NCI-H1436 (cell line): ENCODE data around the gene STMP1.

Experiments
- DNase-seq: peaks from one replicate; lab custom pipeline; 2025; lab: John Stamatoyannopoulos, UW

STMP1 gene

GRCh38 chr7:135697276-135698049, 35.1 kb downstream of the STMP1 start:
- DNase-seq, result no peak

DNA sequence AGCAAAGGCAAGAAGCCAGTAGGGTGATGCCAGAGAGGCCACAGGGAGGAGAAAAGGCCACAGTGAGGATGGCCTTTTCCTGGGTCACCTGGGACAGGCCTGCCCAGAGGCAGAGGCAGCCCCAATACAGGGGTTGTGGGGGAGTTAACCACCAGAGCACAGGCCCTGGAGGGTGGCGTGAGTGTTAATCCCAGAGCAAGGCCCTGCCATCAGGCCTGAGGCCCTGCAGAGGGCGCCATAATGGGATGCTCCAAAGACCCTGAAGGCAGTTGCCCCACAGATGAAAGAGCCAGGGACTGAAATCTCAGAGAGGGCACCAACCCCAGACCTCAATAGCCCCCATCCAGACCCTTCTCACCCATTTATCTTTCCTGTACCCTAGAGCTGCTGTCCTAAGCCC, 41.8 kb downstream of the STMP1 start:
- DNase-seq, result no peak

- DNase-seq, result no peak
Observed at GRCh38 chr7:135704698-135705097, 42.4 kb downstream of the STMP1 start.

- no peak for DNase-seq
Observed at GRCh38 chr7:135706038-135706742, 43.9 kb downstream of the STMP1 start.

- DNase-seq, result no peak
Observed at GRCh38 chr7:135706858-135707569, 44.7 kb downstream of the STMP1 start.

GRCh38 chr7:135707570-135707966, 45.3 kb downstream of the STMP1 start:
- no peak for DNase-seq

GRCh38 chr7:135708041-135708440, 45.7 kb downstream of the STMP1 start:
- no peak for DNase-seq

DNA sequence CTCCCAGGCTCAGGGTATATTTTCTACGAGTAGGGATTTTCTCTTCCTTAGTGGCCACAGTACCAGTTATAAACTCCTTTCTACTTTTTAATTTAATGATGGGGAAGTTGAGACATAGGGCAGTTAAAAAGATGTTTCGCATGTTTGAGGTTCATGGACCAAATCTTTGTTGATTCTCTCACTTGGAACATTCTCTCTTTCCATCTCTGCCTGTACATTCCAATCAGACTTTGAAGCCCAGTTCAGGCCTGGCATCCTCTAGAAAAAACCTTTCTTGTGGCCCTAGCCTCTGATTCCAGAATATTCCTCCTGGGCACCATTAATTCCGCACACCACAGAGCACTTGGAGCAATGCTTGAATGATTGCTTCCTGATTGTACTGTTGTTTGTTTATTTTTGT, 47.2 kb downstream of the STMP1 start:
- no peak for DNase-seq

GRCh38 chr7:135710417-135711138, 48.3 kb downstream of the STMP1 start:
- DNase-seq, result no peak

GRCh38 chr7:135711139-135711469, 48.8 kb downstream of the STMP1 start:
- DNase-seq, result no peak

- DNase-seq, result no peak
Observed at GRCh38 chr7:135712182-135712782, 50.0 kb downstream of the STMP1 start.

DNA sequence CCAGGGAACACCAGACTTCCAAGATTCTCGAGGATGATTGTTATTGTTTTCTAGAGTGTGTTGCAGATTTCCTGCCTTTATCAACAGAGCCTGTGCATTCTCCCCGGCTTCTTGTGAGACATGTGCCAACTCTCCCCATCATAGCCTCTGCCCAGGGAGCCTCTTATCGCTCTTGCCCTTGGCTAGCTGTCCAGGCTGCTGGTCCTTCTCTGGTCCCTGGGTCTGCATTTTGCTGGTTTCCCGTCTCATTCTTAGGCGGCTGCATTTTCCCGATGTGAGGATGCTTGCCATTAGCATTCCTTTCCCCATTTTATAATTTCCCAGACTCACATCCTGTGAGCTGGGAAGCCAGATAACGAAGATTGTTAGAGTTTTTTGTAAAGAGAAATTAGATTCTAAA, 50.5 kb downstream of the STMP1 start:
- DNase-seq, result no peak

DNA sequence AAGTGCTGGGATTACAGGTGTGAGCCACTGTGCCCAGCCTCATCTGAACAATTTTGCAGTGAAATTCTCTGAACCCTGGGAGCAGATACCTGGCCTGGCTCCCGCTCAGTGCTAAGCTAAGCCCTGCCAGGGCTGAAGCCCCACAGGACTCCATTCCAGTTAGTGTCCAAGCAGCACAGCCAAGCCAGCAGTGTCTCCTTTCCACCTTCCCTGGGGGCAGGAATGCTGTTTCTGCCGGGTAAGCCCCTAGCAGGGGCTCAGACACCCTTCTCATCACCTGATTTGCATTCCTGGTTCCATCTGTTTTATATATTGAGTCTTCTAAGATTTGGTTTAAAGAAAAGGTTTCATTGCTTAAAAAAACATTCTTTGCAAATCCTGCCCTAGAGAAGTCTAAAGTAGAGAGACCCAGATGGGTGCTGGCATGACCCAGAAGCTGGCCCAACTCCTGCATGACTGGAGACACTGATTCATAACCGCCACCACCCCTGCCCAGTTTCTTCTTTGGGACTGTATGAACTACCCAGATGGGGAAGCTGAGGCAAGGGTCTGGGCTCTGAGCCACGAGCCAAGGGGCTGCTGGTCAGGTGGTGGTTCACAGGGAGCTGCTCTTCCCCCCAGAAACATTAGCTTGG, 51.6 kb downstream of the STMP1 start:
- no peak for DNase-seq

GRCh38 chr7:135714534-135715009, 52.3 kb downstream of the STMP1 start:
- no peak for DNase-seq

GRCh38 chr7:135715055-135715522, 52.8 kb downstream of the STMP1 start:
- no peak for DNase-seq

- no peak for DNase-seq
Observed at GRCh38 chr7:135715673-135716072, 53.4 kb downstream of the STMP1 start.

GRCh38 chr7:135716677-135717238, 54.4 kb downstream of the STMP1 start:
- no peak for DNase-seq

DNA sequence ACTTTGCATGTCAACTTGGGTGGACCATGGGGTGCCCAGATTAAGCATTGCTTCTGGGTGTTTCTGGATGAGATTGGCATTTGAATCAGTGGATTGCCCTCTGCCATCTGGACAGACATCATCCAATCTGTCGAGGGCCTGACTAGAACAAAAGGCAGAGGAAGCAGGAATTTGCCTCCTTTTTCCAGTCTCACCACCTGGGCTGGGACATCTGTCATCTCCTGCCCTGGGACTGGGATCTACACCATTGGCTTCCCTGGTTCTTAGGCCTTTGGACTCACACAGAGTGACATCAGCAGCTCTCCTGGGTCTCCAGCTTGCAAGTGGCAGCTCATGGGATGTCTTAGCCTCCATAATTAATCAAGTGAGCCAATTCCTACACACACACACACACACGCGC, 55.4 kb downstream of the STMP1 start:
- DNase-seq, result no peak

- DNase-seq, result no peak
Observed at GRCh38 chr7:135718219-135718618, 55.9 kb downstream of the STMP1 start.

- DNase-seq, result no peak
Observed at GRCh38 chr7:135718794-135719437, 56.6 kb downstream of the STMP1 start.
